Inflammatory macrophage treated with lipopolysaccharide for 4 hours (primary cell): ENCODE data around the gene SOX13.

Experiments used
- DNase-seq: peaks from one replicate; pipeline ENCODE4 v3.0.0-alpha.2; 2020

The SOX13 gene

DNA sequence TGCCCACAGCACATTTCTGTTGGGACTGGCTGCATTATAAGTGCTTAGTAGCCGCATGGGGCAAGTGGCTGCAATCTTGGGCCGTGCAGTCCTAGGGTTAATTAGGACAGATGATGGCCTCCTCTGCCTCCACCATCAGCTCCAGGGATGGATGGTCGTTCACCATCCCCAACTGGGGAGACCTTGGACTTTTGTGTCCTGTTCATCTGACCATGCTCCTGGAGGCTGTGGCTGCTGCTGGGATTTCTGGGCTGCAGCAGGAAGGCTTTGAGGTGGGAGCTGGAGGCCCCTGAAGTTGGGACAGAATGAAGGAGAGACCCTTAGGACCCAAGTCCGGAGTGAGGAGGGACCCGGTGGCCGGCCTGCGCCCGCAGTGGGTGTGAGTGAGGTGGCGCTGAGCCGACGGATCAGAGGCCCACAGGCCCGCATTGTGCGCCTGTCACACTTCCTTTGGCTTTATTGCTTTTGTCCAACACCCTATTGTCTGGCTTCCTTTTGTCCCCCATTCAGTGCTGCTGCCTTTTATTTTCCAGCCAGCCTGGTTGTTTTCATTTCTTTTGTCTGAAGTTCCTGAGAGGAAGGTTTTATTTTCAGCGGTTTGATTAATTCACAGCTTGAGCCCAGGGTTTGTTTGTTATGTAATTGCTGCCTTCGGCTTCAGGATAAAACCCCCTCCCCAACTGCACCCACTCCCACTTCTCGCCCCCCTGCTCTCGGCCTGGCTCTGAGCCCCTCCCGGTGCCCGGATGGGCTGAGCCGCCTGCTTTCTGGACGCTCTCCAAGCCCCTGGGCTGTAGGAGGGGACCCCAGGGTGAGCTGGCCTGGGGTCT lies 35.6 kb downstream of the SOX13 start:
- DNase-seq = no peak

DNA sequence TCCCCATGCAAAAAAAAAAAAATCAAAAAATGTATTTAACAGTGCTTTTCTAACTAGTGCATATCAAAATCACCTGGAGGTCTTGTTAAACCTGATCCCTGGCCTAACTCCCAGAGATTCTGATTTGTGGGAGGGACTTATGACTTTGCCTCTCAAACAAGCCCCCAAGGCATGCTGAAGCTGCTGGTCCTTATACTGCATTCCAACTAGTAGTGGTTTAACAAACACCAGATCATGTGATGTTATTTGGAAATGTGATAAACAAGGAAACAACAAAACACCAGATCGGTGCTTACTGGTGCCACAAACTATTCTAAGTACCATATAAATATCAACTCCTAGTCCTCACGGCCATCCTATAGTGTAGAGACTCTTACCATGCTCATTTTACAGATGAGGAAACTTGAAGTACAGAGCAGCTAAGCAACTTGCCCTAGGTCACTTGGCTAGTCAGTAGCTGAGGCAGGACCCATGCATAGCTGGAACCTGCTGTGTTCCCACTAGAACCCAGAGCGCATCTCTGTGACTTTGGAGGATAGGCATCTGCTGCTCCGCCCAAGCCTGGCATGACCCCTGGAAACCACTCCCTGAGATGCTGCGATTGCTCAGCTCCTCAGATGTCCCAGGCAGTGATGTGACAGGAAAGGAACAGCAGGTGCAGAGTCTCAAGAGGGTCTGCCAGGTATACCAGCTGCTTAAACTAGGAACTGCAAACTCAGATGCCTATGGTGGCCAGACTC lies 38.1 kb downstream of the SOX13 start:
- no peak for DNase-seq

DNA sequence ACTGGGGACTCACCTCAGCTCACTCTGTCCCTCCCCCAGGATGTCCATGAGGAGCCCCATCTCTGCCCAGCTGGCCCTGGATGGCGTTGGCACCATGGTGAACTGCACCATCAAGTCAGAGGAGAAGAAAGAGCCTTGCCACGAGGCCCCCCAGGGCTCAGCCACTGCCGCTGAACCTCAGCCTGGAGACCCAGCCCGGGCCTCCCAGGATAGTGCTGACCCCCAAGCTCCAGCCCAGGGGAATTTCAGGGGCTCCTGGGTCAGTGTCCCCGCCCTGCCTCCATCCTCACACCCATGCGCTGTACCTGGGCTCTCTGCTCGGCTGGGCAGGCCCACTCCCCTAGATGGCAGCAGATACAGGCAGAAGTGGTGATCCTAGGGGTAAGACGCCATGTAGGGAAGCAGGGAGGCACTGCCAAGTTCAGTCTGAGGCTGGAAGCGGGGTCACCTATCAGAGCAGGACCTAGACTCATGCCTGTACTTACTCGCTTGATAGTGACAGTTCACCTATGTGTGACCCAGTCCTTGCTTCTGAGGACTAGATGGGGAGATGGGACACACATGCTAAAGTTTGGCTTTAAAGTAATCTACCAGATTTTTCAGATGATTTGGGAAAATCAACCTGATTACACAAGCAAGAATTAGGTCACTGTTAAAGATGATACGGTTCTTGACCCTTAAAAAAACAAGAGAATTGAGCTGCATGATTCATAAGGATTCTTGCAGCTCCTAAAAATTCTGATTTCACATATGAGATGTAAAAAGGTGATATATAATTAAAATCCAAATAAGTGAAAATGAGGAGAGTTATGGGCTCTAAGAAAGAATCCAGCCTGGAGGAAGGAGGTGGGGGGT lies 40.2 kb downstream of the SOX13 start:
- DNase-seq = peak; percentile 7

- DNase-seq = peak; percentile 59
Measured at GRCh38 chr1:204113896-204114295, 41.0 kb downstream of the SOX13 start.

DNA sequence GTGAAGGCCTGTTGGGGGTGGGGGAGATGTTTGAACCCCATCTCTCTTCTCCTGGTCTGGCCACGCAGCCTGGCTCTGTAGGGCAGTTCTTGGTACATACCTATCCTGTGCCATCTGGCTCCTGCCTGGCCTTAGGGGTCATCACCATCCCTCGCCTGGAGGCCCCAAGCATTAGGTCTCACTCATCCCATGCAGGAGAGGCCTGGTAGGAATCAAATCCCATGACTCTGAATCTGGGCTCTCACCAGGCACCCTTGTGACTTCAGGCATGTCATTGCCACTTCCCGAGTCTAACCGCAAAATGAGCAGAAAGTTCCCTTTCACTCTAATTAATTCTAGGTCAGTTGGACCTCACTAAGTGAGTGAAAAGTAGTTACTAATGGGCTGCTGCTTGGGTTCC lies 41.7 kb downstream of the SOX13 start:
- DNase-seq = peak; percentile 76

GRCh38 chr1:204115116-204115515 lies 42.2 kb downstream of the SOX13 start:
- peak; percentile 16 for DNase-seq

GRCh38 chr1:204116539-204116938 lies 43.6 kb downstream of the SOX13 start:
- no peak for DNase-seq

- no peak for DNase-seq
Measured at GRCh38 chr1:204121840-204122555, 49.1 kb downstream of the SOX13 start.

DNA sequence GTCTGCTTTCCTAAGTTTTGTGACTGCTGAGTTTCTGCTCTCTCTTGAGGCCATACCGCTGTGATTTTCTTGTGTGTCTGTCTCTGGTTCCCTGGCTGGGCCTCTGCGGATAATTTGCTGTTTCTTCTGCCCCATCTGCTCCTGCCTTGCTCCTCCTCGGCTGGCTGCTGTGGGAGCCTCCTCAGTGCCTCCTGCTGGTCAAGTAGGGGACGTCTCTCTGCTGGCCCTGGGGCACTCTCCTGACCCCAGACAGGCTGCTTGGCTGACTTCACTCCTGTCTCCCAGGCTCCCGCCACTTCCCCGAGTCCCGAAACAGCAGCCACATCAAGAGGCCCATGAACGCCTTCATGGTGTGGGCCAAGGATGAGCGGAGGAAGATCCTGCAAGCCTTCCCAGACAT lies 50.5 kb downstream of the SOX13 start:
- DNase-seq = peak; percentile 7

DNA sequence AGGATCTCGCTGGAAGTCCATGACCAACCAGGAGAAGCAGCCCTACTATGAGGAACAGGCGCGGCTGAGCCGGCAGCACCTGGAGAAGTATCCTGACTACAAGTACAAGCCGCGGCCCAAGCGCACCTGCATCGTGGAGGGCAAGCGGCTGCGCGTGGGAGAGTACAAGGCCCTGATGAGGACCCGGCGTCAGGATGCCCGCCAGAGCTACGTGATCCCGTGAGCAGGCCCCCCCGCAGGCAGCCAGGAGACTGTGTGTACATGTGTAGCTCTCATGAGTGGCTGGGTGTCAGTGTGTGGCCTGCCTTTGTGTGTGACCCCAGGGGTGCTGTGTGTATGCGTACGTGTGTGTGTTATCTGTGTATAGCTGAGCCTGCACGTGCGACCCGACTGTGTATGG lies 51.7 kb downstream of the SOX13 start:
- no peak for DNase-seq

DNA sequence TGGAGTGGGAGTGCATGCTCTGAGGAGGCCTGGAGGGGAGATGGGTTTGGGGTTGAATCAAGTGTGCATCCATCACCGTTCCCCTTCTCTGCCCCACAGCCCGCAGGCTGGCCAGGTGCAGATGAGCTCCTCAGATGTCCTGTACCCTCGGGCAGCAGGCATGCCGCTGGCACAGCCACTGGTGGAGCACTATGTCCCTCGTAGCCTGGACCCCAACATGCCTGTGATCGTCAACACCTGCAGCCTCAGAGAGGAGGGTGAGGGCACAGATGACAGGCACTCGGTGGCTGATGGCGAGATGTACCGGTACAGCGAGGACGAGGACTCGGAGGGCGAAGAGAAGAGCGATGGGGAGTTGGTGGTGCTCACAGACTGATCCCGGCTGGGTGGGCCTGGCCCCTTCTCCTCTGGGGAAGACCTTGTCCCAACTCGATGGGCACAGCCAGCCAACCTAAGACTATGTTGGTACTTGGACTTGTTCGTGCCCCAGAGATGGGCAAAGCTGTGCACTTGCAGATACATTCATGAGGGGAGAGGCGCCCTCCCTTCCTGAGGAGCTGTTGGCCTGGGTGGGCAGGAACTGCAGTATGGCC lies 52.9 kb downstream of the SOX13 start:
- no peak for DNase-seq

- DNase-seq = no peak
Measured at GRCh38 chr1:204126386-204126785, 53.5 kb downstream of the SOX13 start.

GRCh38 chr1:204126956-204127355 lies 54.0 kb downstream of the SOX13 start:
- no peak for DNase-seq

GRCh38 chr1:204127597-204128242 lies 54.8 kb downstream of the SOX13 start:
- peak; percentile 79 for DNase-seq

DNA sequence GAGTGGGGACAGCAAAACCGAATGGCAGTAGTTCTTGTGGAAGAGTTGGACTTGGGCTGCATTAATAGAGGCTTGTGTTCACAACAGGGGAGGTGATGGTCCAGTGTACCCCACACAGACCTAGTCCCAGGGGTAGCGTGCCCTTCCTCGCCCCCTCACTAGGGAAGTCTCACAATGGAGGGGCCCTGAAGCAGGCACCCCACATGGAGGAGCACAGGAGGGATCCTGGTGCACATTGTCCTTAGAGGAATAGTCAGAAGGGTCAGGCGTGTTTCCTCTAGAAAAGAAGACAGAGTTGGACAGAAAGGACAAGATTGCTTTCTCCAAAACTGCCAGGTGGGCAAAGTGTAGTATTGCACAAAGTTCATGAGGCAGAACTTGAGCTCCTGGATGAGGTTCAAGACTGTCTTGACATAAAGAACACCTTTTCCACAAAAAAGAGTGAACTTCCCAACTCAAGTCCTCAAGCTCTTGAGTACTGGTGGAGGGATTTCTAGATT lies 55.6 kb downstream of the SOX13 start:
- DNase-seq = no peak

DNA sequence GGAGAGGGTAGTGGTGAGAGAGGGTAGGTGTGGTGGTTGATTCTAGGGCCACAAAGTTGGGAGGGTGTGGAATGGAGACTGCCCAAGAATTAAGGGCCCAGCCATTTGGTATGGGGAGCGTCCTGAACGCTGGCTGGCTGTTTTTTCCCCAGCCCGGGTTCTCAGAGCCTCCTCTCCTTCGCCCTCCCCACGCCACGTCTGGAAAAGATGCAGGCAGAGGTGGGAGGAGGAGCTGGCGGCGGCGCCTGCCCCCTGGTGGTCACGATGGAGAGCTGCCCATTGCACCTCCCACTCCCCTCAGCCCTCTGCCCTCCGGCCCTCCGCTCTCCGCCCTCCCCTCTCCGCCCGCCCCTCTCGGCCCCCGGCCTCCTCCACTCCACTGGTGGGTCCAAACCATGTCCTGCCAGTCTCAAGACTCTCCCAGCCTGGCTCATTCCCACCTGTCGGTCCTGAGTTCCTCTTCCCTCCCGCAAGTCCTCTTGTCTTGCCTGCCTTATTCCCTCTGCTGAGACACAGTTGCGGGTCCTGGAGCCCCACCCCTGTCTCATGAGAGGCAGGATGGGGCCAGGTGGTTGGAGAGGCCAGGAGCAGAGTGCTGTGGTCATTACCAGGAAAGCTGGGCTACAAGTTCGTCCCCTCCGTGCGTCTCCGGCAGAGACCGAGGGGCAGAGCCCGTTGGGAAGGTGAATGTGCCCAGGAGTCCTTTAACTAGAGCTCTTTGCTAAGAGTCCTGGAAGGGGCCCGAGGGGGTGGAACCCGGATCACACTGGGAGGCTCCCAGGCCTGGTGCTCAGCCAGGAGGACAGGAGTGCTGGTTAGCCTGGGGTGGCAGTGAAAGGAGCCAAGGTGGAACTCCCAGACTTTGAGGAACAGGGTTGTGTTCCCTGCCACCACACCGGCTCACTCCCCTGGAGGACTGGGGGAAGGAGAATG lies 56.3 kb downstream of the SOX13 start:
- DNase-seq = peak; percentile 60

GRCh38 chr1:204130178-204130577 lies 57.3 kb downstream of the SOX13 start:
- DNase-seq = no peak

- no peak for DNase-seq
Measured at GRCh38 chr1:204130981-204131892, 58.3 kb downstream of the SOX13 start.

DNA sequence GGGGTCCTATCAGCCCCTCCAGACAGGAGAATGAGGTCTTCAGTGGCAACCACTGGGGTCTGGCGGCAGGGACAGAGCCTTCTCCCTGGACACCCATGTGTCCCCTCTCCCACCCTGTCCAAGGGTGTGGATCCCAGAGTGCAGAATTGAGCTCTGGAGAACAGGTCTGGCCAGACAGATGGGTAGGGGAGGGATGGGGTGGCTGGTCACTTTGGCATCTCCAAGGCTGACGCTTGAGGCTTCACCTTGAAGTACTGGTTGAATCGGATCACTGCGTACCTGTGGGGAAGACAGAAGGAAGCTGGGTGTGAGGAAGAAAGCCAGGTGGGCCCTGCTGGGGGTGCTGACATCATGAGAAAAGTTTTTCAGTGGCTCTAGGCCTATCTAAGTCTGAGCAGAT lies 59.1 kb downstream of the SOX13 start:
- DNase-seq = no peak
